GM23338 (cell line): ENCODE data around the gene RRBP1.

Experiments used
- CTCF ChIP-seq, 2 experiments: fragments of 200-600 bp in 1 of 2; sonication (generic) in 1 of 2; conservative IDR thresholded peaks; 2 replicates each; pipeline versions ENCODE4 v1.5.1 to v1.6.1; 2016 to 2017; ENCODE audit warnings: antibody characterized with exemption in 2 of 2, low read depth in 2 of 2, mild to moderate bottlenecking in 2 of 2, moderate library complexity in 1 of 2
- EZH2 ChIP-seq: fragments of 200-600 bp; sonication (generic); IDR thresholded peaks from one replicate; pipeline ENCODE4 v1.8.0; 2017; ENCODE audit warnings: antibody characterized with exemption, mild to moderate bottlenecking, low read depth; ENCODE audit not compliant: unreplicated experiment
- JUNB ChIP-seq: IDR thresholded peaks from one replicate; pipeline ENCODE4 v1.6.1; 2016; ENCODE audit warnings: antibody characterized with exemption; ENCODE audit not compliant: unreplicated experiment
- POLR2AphosphoS5 ChIP-seq: IDR thresholded peaks from 2 replicates; pipeline ENCODE4 v1.6.1; 2016; ENCODE audit warnings: antibody characterized with exemption, low read depth

- TF ChIP-seq POLR2AphosphoS5 (no peak), CTCF (conservative IDR thresholded peaks at IDR 0.05; ENCODE audit: low read depth in 2 of 2) (no peak), EZH2 (no peak), JUNB (no peak)
Measured at GRCh38 chr20:17640875-17641378, 41.1 kb downstream of the RRBP1 start.
